GM12878 (cell line): ENCODE measurements around the gene NEU3. TPM values are rescaled to one million over a fixed set of nuclear protein-coding genes. Genes with fewer than 3 reads are reported as not detected.

Experiments used
- BCL11A ChIP-seq: IDR thresholded peaks from 2 replicates; pipeline ENCODE4 v1.6.1; 2011; ENCODE audit warnings: low read depth, low read length
- CREM ChIP-seq: IDR thresholded peaks from 2 replicates; pipeline ENCODE4 v1.6.1; 2014; ENCODE audit warnings: antibody characterized with exemption, low read depth
- DPF2 ChIP-seq: fragments of 450-650 bp; IDR thresholded peaks from 2 replicates; pipeline ENCODE4 v1.6.1; 2017; ENCODE audit warnings: mild to moderate bottlenecking
- E4F1 ChIP-seq: fragments of 450-650 bp; IDR thresholded peaks from 2 replicates; pipeline ENCODE4 v1.6.1; 2018; ENCODE audit warnings: borderline replicate concordance, mild to moderate bottlenecking; ENCODE audit not compliant: partially characterized antibody
- HDAC2 ChIP-seq: fragments of 200-600 bp; sonication (generic); IDR thresholded peaks from 2 replicates; pipeline ENCODE4 v1.6.1; 2017
- IKZF1 ChIP-seq: fragments of 450-650 bp; conservative IDR thresholded peaks from 2 replicates; pipeline ENCODE4 v1.6.1; 2017; ENCODE audit warnings: antibody characterized with exemption, mild to moderate bottlenecking
- IRF4 ChIP-seq: IDR thresholded peaks from 2 replicates; pipeline ENCODE4 v1.6.1; 2011; ENCODE audit warnings: low read depth, low read length
- JUNB ChIP-seq: IDR thresholded peaks from 2 replicates; pipeline ENCODE4 v1.6.1; 2016; ENCODE audit warnings: antibody characterized with exemption, mild to moderate bottlenecking
- MXI1 ChIP-seq: fragments of 150-350 bp; IDR thresholded peaks from 2 replicates; pipeline ENCODE4 v1.6.1; 2011; ENCODE audit warnings: low read depth, mild to moderate bottlenecking, inconsistent platforms, low read length, improper control_type of control experiment
- NFIC ChIP-seq: IDR thresholded peaks from 2 replicates; pipeline ENCODE4 v1.6.1; 2012; ENCODE audit warnings: low read depth, mild to moderate bottlenecking, inconsistent platforms, low read length, moderate library complexity
- NKRF ChIP-seq: fragments of 450-650 bp; conservative IDR thresholded peaks from 2 replicates; pipeline ENCODE4 v1.6.1; 2017; ENCODE audit warnings: mild to moderate bottlenecking, moderate library complexity
- NR2F1 ChIP-seq: fragments of 450-650 bp; conservative IDR thresholded peaks from 2 replicates; pipeline ENCODE4 v1.6.1; 2017; ENCODE audit warnings: mild to moderate bottlenecking
- RAD21 ChIP-seq: IDR thresholded peaks from 2 replicates; pipeline ENCODE4 v1.6.1; 2011; ENCODE audit warnings: mild to moderate bottlenecking, low read depth, low read length, moderate library complexity; ENCODE audit not compliant: insufficient read depth
- RELA ChIP-seq: fragments of 450-650 bp; IDR thresholded peaks from 2 replicates; pipeline ENCODE4 v1.8.0; 2014; ENCODE audit warnings: borderline replicate concordance; ENCODE audit not compliant: partially characterized antibody
- SMC3 ChIP-seq: IDR thresholded peaks from 2 replicates; pipeline ENCODE4 v1.6.1; 2011; ENCODE audit warnings: low read length, improper control_type of control experiment, borderline replicate concordance
- SP1 ChIP-seq: IDR thresholded peaks from one replicate; pipeline ENCODE4 v1.6.1; 2011; ENCODE audit warnings: low read depth, low read length
- TAF1 ChIP-seq: IDR thresholded peaks from 2 replicates; pipeline ENCODE4 v1.6.1; 2011; ENCODE audit warnings: mild to moderate bottlenecking, low read depth, low read length, borderline replicate concordance
- ZBTB11 ChIP-seq: fragments of 450-650 bp; formaldehyde crosslinking; IDR thresholded peaks from 2 replicates; pipeline ENCODE4 v1.5.0; 2022; ENCODE audit warnings: mild to moderate bottlenecking, missing genetic modification characterization
- ZNF687 ChIP-seq: fragments of 450-650 bp; IDR thresholded peaks from 2 replicates; pipeline ENCODE4 v1.6.1; 2017; ENCODE audit warnings: mild to moderate bottlenecking, moderate library complexity
- polyA plus RNA-seq, 11 experiments: library from polyadenylated mRNA; depleted of rRNA in 4 of 11; unstranded in 6 of 11; stranded (reverse) in 5 of 11; fragments of >200 nt; fragmentation: Nextera tagmentation in 4 of 11; fragmentation: Illumina TruSeq in 1 of 11; extraction: Ambion mirVana in 4 of 11; extraction: Trizol in 1 of 11; gene quantifications; 1 replicate in 1 of 11; 2 replicates in 10 of 11; pipeline versions ENCODE4 v1.2.1 to v1.2.3, GENCODE V29; 2011 to 2016; ENCODE audit warnings: inconsistent platforms in 2 of 11, missing spikeins in 2 of 11, low read depth in 1 of 11
- total RNA-seq, 4 experiments: library from RNA; depleted of rRNA in 3 of 4; stranded (reverse); fragments of >200 nt in 3 of 4; fragmentation: Illumina TruSeq in 1 of 4; extraction: Trizol in 1 of 4; gene quantifications; 2 replicates each; pipeline versions ENCODE4 v1.2.1 to v1.2.3, GENCODE V29; 2013 to 2021

Gene NEU3
- total and polyA plus RNA-seq, 10 of the 15 experiments (the other 5 are each of a cell fraction or from before 2014, with no cell fraction given): 2.5 to 20.3 (median 13.4) TPM

GRCh38 chr11:74988541-74989259 lies at the start of gene NEU3 (continued):
- TF ChIP-seq SMC3 (no peak), BCL11A (no peak), DPF2 (no peak), IKZF1 (0 out of 2 replicates have a peak, but pooled peaks have one; percentile 45), RAD21 (no peak), TAF1 (peak; percentile 50; the same call in 1 of the 2 replicates), HDAC2 (no peak), NFIC (no peak), MXI1 (peak; percentile 83), NKRF (peak; percentile 65), NR2F1 (no peak), SP1 (no peak), ZBTB11 (CRISPR knock-in tag) (peak; percentile 86), RELA (no peak), ZNF687 (no peak), CREM (peak; percentile 42; the same call in 1 of the 2 replicates), IRF4 (no peak), E4F1 (no peak), JUNB (no peak)
